SK-N-MC (cell line): Measurements from ENCODE around the gene FEV.

Experiments used
- EZH2 ChIP-seq: fragments of 200-600 bp; sonication (generic); IDR thresholded peaks from one replicate; pipeline ENCODE4 v1.6.1; 2017; ENCODE audit warnings: antibody characterized with exemption
- FOXP2 ChIP-seq: optimal IDR thresholded peaks from 2 replicates; pipeline ENCODE3; 2011; ENCODE audit warnings: mild to moderate bottlenecking, moderate library complexity; ENCODE audit not compliant: insufficient read depth; ENCODE audit errors: extremely low read length, control extremely low read depth
- POLR2AphosphoS5 ChIP-seq: IDR thresholded peaks from 2 replicates; pipeline ENCODE4 v1.6.1; 2012; ENCODE audit warnings: mild to moderate bottlenecking, low read depth, low read length, borderline replicate concordance

- no peak for TF ChIP-seq POLR2AphosphoS5
- no peak for TF ChIP-seq FOXP2
- no peak for TF ChIP-seq EZH2
These were observed 36.6 kb upstream of the FEV start for GRCh38 chr2:219021591-219021990.
